Measurements from ENCODE around the gene PPM1N.

DNA sequence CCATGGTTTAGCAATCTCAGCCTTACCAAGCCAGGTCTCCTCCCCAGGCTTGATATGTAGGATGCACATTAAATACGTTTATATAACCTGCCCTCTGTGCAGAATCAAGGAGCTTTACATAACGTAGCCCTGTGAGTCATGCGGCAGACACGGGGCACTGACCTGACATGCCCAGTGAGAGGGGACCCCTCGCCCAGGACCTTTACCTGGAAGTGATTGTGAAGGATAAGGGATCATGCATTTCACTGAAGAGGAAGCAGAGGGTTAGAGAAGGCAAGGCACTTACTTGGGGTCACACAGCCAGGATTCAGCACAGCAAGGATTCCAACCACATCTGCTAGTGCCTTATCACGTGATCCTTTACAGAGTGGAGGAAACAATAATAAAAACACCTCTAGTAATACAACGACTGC, 49.4 kb upstream of the PPM1N start:
- TF ChIP-seq, protein P1, sequence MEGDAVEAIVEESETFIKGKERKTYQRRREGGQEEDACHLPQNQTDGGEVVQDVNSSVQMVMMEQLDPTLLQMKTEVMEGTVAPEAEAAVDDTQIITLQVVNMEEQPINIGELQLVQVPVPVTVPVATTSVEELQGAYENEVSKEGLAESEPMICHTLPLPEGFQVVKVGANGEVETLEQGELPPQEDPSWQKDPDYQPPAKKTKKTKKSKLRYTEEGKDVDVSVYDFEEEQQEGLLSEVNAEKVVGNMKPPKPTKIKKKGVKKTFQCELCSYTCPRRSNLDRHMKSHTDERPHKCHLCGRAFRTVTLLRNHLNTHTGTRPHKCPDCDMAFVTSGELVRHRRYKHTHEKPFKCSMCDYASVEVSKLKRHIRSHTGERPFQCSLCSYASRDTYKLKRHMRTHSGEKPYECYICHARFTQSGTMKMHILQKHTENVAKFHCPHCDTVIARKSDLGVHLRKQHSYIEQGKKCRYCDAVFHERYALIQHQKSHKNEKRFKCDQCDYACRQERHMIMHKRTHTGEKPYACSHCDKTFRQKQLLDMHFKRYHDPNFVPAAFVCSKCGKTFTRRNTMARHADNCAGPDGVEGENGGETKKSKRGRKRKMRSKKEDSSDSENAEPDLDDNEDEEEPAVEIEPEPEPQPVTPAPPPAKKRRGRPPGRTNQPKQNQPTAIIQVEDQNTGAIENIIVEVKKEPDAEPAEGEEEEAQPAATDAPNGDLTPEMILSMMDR (conservative IDR thresholded peaks at IDR 0.05; ENCODE audit: low read depth, low read length), result no peak
- TF ChIP-seq EZH2phosphoT487 (IDR thresholded peaks at IDR 0.05; ENCODE audit: borderline replicate concordance, low read length), result no peak

Measured in PC-3 (cell line).